ENCODE measurements around the gene HES4. TPM values are rescaled to one million over a fixed set of nuclear protein-coding genes. Genes with fewer than 3 reads are reported as not detected.

Gene HES4, protein sequence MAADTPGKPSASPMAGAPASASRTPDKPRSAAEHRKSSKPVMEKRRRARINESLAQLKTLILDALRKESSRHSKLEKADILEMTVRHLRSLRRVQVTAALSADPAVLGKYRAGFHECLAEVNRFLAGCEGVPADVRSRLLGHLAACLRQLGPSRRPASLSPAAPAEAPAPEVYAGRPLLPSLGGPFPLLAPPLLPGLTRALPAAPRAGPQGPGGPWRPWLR
- total RNA-seq: 10 to 100 TPM in 2 of 3 donors, 1 to 10 TPM in 1; 8.3 to 36.4 (median 34.2) TPM

DNA sequence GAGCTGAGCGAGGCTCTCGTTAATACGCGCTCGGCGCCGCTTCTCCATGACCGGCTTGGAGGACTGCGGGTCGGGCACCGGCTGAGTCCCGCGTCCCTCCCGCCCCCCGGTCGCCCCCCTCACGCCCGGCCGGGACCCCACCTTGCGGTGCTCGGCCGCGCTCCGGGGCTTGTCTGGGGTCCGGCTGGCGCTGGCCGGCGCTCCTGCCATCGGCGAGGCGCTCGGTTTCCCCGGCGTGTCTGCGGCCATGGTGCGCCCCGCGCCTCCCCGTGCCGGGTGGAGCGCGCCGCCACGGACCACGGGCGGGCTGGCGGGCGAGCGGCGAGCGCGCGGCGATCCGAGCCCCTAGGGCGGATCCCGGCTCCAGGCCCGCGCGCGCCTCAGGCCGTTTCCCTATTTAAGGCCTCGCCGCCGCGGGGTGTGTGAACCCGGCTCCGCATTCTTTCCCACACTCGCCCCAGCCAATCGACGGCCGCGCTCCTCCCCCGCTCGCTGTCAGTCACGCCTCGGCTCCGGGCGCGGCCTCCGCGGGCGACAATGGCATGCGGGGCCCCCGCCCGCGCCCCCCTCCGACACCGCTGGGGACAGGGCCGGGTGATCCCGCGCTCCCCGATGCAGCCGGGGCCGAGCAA lies at the start of gene HES4:
Gene HES4 (minus strand): TSS at position 373 of the 632 bp plus-strand sequence. CDS start 124 bp downstream, at position 249.
- no peaks in the 10 kb centered on the region for H3K36me3 ChIP-seq
- H3K9me3 ChIP-seq: no peaks in the 10 kb centered on the region
- peak; percentile 81 to 83 for DNase-seq (ENCODE audit: low spot score in 2 of 2)
- peak within 1 kb of the TSS; percentile 48 to 89 (median 71) for H3K4me3 ChIP-seq
- TF ChIP-seq POLR2A (IDR thresholded peaks at IDR 0.05): no peak
- no peak for TF ChIP-seq CTCF (IDR thresholded peaks at IDR 0.05)
- TF ChIP-seq POLR2AphosphoS5 (IDR thresholded peaks at IDR 0.05): no peak
- intact Hi-C loops (cut with DNase I; ENCODE audit: low total_unique reads): loop anchor here (1.0 to 5.0 kb wide), 4 partner anchors 62 to 1192 kb away; partner anchors contain the start of gene FAAP20
- H3K27me3 ChIP-seq: peaks cover 0 to 8% of the 10 kb centered on the region in 2 donors
- H3K27ac ChIP-seq: peak within 1 kb of the TSS; percentile 96 to 98
- H3K4me1 ChIP-seq: peaks cover 6 to 15% of the 10 kb centered on the region in 2 donors

DNA sequence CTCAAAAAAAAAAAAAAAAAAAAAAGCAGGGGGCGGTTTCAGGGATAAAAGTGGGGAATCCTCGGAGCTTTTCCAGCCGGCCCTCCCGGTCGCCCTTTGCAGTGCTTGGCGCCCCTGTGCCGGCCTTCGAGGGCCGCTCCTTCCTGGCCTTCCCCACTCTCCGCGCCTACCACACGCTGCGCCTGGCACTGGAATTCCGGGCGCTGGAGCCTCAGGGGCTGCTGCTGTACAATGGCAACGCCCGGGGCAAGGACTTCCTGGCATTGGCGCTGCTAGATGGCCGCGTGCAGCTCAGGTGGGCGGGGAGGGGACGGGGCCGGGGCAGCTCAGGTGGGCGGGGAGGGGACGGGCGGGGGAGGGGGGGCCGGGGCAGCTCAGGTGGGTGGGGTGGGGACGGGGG lies 48.9 kb upstream of the HES4 start:
- Histone ChIP-seq H3K27ac (no peak overlapping the region), H3K36me3 (no peaks in the 10 kb centered on the region), H3K4me1 (no peaks in the 10 kb centered on the region), H3K27me3 (no peaks in the 10 kb centered on the region), H3K9me3 (no peaks in the 10 kb centered on the region), H3K4me3 (no peak overlapping the region)
- DNase-seq (ENCODE audit: low spot score in 2 of 2): no peak
- no peak for TF ChIP-seq POLR2AphosphoS5 (IDR thresholded peaks at IDR 0.05)
- TF ChIP-seq POLR2A (IDR thresholded peaks at IDR 0.05): no peak
- TF ChIP-seq CTCF (IDR thresholded peaks at IDR 0.05): no peak
- intact Hi-C loops (cut with DNase I; ENCODE audit: low total_unique reads): no loop called here

DNA sequence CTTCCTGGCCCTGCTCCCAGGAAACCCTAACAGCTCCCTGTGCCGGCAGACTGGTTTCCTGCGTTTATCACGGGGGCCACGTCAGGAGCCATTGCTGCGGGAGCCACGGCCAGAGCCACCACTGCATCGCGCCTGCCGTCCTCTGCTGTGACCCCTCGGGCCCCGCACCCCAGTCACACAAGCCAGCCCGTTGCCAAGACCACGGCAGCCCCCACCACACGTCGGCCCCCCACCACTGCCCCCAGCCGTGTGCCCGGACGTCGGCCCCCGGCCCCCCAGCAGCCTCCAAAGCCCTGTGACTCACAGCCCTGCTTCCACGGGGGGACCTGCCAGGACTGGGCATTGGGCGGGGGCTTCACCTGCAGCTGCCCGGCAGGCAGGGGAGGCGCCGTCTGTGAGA lies 48.1 kb upstream of the HES4 start:
- TF ChIP-seq CTCF (IDR thresholded peaks at IDR 0.05) (no peak), POLR2AphosphoS5 (IDR thresholded peaks at IDR 0.05) (no peak), POLR2A (IDR thresholded peaks at IDR 0.05) (no peak)
- no peak for DNase-seq (ENCODE audit: low spot score in 2 of 2)
- H3K4me1 ChIP-seq: no peaks in the 10 kb centered on the region
- no peak overlapping the region for H3K27ac ChIP-seq
- no peaks in the 10 kb centered on the region for H3K9me3 ChIP-seq
- no peaks in the 10 kb centered on the region for H3K27me3 ChIP-seq
- no peaks in the 10 kb centered on the region for H3K36me3 ChIP-seq
- H3K4me3 ChIP-seq: no peak overlapping the region
- intact Hi-C loops (cut with DNase I; ENCODE audit: low total_unique reads): no loop called here

- Histone ChIP-seq H3K27ac (no peak overlapping the region), H3K27me3 (no peaks in the 10 kb centered on the region), H3K4me1 (no peaks in the 10 kb centered on the region), H3K36me3 (no peaks in the 10 kb centered on the region), H3K9me3 (no peaks in the 10 kb centered on the region), H3K4me3 (no peak overlapping the region)
- intact Hi-C loops (cut with DNase I; ENCODE audit: low total_unique reads): no loop called here
- TF ChIP-seq POLR2A (IDR thresholded peaks at IDR 0.05) (no peak), POLR2AphosphoS5 (IDR thresholded peaks at IDR 0.05) (no peak), CTCF (IDR thresholded peaks at IDR 0.05) (no peak)
- DNase-seq (ENCODE audit: low spot score in 2 of 2): no peak
Measured at GRCh38 chr1:1047407-1047806, 47.5 kb upstream of the HES4 start.

DNA sequence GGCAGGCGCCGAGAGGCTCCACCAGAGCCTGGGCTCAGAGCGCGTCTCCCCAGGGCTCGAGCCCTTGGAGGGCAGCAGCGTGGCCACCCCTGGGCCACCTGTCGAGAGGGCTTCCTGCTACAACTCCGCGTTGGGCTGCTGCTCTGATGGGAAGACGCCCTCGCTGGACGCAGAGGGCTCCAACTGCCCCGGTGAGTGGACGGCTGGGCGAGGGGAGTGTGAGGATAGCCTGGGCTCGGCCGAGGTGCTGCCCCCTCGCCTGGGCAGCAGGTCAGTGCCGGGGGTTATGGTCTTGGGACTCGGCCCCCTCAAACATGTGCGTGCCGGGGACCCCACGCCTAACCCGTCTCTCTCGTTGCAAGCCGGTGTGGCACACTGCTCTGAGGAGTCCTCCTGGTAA lies 46.9 kb upstream of the HES4 start:
- intact Hi-C loops (cut with DNase I; ENCODE audit: low total_unique reads): no loop called here
- TF ChIP-seq POLR2AphosphoS5 (IDR thresholded peaks at IDR 0.05) (no peak), POLR2A (IDR thresholded peaks at IDR 0.05) (no peak), CTCF (IDR thresholded peaks at IDR 0.05) (no peak)
- no peaks in the 10 kb centered on the region for H3K4me1 ChIP-seq
- H3K9me3 ChIP-seq: no peaks in the 10 kb centered on the region
- H3K36me3 ChIP-seq: no peaks in the 10 kb centered on the region
- no peak overlapping the region for H3K4me3 ChIP-seq
- no peak overlapping the region for H3K27ac ChIP-seq
- DNase-seq (ENCODE audit: low spot score in 2 of 2): no peak
- H3K27me3 ChIP-seq: no peaks in the 10 kb centered on the region

Measured in breast epithelium (tissue), 4 donors.